Measurements from ENCODE around the gene AMPH. TPM values are rescaled to one million over a fixed set of nuclear protein-coding genes. Genes with fewer than 3 reads are reported as not detected.
A peak's percentile ranks its signal among the peaks of the same experiment; 100 is the strongest.

Gene AMPH
- total RNA-seq, 1 experiment from 2014 or later, result 1.3 TPM

GRCh38 chr7:38463277-38464225, 167.6 kb downstream of the AMPH start:
- DNase-seq (ENCODE audit: low read depth), result peak; percentile 53

- no peak for DNase-seq (ENCODE audit: low read depth)
These were observed 168.4 kb downstream of the AMPH start for GRCh38 chr7:38462819-38463218.

GRCh38 chr7:38461887-38462286, 169.3 kb downstream of the AMPH start:
- no peak for DNase-seq (ENCODE audit: low read depth)

- DNase-seq (ENCODE audit: low read depth), result no peak
These were observed 177.3 kb downstream of the AMPH start for GRCh38 chr7:38453826-38454225.

- no peak for DNase-seq (ENCODE audit: low read depth)
These were observed 178.0 kb downstream of the AMPH start for GRCh38 chr7:38453168-38453567.

GRCh38 chr7:38452681-38453108, 178.5 kb downstream of the AMPH start:
- no peak for DNase-seq (ENCODE audit: low read depth)

- DNase-seq (ENCODE audit: low read depth), result peak; percentile 35
These were observed 179.3 kb downstream of the AMPH start for GRCh38 chr7:38451840-38452239.

GRCh38 chr7:38448584-38449234, 182.5 kb downstream of the AMPH start:
- DNase-seq (ENCODE audit: low read depth), result peak; percentile 10

GRCh38 chr7:38448054-38448453, 183.1 kb downstream of the AMPH start:
- DNase-seq (ENCODE audit: low read depth), result no peak

GRCh38 chr7:38438970-38439369, 192.2 kb downstream of the AMPH start:
- no peak for DNase-seq (ENCODE audit: low read depth)

- DNase-seq (ENCODE audit: low read depth), result no peak
These were observed 198.5 kb downstream of the AMPH start for GRCh38 chr7:38432671-38433070.

GRCh38 chr7:38432080-38432479, 199.1 kb downstream of the AMPH start:
- DNase-seq (ENCODE audit: low read depth), result no peak

GRCh38 chr7:38429057-38429456, 202.1 kb downstream of the AMPH start:
- DNase-seq (ENCODE audit: low read depth), result no peak

- DNase-seq (ENCODE audit: low read depth), result no peak
These were observed 203.1 kb downstream of the AMPH start for GRCh38 chr7:38428041-38428440.

GRCh38 chr7:38427279-38427955, 203.8 kb downstream of the AMPH start:
- DNase-seq (ENCODE audit: low read depth), result no peak

GRCh38 chr7:38425509-38425908, 205.7 kb downstream of the AMPH start:
- DNase-seq (ENCODE audit: low read depth), result no peak

GRCh38 chr7:38424750-38425463, 206.3 kb downstream of the AMPH start:
- no peak for DNase-seq (ENCODE audit: low read depth)

GRCh38 chr7:38413784-38414183, 217.4 kb downstream of the AMPH start:
- no peak for DNase-seq (ENCODE audit: low read depth)

GRCh38 chr7:38411404-38411803, 219.8 kb downstream of the AMPH start:
- DNase-seq (ENCODE audit: low read depth), result peak; percentile 12

GRCh38 chr7:38410056-38410455, 221.1 kb downstream of the AMPH start:
- no peak for DNase-seq (ENCODE audit: low read depth)

GRCh38 chr7:38409531-38409930, 221.6 kb downstream of the AMPH start:
- DNase-seq (ENCODE audit: low read depth), result no peak
